ENCODE measurements around the gene BDP1.
"Not testable (repeated sequence)": the region's sequence is repeated elsewhere in the genome, so short reads cannot be mapped to it uniquely, and the experiment has no call there.

The BDP1 gene

GRCh38 chr5:71503536-71503935 lies 48.1 kb downstream of the BDP1 start:
- Histone ChIP-seq H3K27me3 (ENCODE audit: insufficient read depth, low read depth) (no peaks in the 10 kb centered on the region), H3K27ac (no peak overlapping the region), H3K4me2 (no peak overlapping the region), H3K79me2 (ENCODE audit: insufficient read depth, low read depth) (no peaks in the 10 kb centered on the region), H3K4me3 (IDR thresholded peaks at IDR 0.05; ENCODE audit: insufficient read depth, low read depth, low read length) (no peak overlapping the region), H3K4me1 (ENCODE audit: low read depth, poor library complexity, severe bottlenecking) (no peaks in the 10 kb centered on the region), H3K36me3 (ENCODE audit: insufficient read depth) (peaks cover 20% of the 10 kb centered on the region; the same call in 1 of the 2 replicates), H2AFZ (ENCODE audit: low read depth) (no peak overlapping the region), H4K20me1 (ENCODE audit: insufficient read depth) (no peaks in the 10 kb centered on the region), H3K9ac (no peak overlapping the region)
- TF ChIP-seq, protein P1, sequence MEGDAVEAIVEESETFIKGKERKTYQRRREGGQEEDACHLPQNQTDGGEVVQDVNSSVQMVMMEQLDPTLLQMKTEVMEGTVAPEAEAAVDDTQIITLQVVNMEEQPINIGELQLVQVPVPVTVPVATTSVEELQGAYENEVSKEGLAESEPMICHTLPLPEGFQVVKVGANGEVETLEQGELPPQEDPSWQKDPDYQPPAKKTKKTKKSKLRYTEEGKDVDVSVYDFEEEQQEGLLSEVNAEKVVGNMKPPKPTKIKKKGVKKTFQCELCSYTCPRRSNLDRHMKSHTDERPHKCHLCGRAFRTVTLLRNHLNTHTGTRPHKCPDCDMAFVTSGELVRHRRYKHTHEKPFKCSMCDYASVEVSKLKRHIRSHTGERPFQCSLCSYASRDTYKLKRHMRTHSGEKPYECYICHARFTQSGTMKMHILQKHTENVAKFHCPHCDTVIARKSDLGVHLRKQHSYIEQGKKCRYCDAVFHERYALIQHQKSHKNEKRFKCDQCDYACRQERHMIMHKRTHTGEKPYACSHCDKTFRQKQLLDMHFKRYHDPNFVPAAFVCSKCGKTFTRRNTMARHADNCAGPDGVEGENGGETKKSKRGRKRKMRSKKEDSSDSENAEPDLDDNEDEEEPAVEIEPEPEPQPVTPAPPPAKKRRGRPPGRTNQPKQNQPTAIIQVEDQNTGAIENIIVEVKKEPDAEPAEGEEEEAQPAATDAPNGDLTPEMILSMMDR (conservative IDR thresholded peaks at IDR 0.05; ENCODE audit: low read depth, low read length), result no peak

- no peaks in the 10 kb centered on the region for H4K20me1 ChIP-seq (ENCODE audit: insufficient read depth)
- no peak overlapping the region for H3K9ac ChIP-seq
- no peak overlapping the region for H3K4me3 ChIP-seq (IDR thresholded peaks at IDR 0.05; ENCODE audit: insufficient read depth, low read depth, low read length)
- H3K79me2 ChIP-seq (ENCODE audit: insufficient read depth, low read depth), result no peaks in the 10 kb centered on the region
- no peaks in the 10 kb centered on the region for H3K27me3 ChIP-seq (ENCODE audit: insufficient read depth, low read depth)
- H3K4me1 ChIP-seq (ENCODE audit: low read depth, poor library complexity, severe bottlenecking), result no peaks in the 10 kb centered on the region
- TF ChIP-seq, protein P1 (conservative IDR thresholded peaks at IDR 0.05; ENCODE audit: low read depth, low read length), result no peak
- no peak overlapping the region for H3K4me2 ChIP-seq
- no peak overlapping the region for H3K27ac ChIP-seq
- H2AFZ ChIP-seq (ENCODE audit: low read depth), result no peak overlapping the region
- peaks cover 7% of the 10 kb centered on the region; the same call in 1 of the 2 replicates for H3K36me3 ChIP-seq (ENCODE audit: insufficient read depth)
Measured at GRCh38 chr5:71522151-71522550, 66.7 kb downstream of the BDP1 start.

DNA sequence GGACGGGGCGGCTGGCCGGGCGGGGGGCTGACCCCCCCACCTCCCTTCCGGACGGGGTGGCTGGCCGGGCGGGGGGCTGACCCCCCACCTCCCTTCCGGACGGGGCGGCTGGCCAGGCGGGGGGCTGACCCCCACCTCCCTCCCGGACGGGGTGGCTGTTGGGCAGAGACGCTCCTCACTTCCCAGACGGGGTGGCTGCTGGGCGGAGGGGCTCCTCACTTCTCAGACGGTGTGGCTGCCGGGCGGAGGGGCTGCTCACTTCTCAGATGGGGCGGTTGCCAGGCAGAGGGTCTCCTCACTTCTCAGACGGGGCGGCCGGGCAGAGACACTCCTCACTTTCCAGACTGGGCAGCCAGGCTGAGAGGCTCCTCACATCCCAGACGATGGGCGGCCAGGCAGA lies 70.2 kb downstream of the BDP1 start:
- not testable (repeated sequence) for H2AFZ ChIP-seq (ENCODE audit: low read depth); H4K20me1 ChIP-seq (ENCODE audit: insufficient read depth); H3K27ac ChIP-seq; H3K27me3 ChIP-seq (ENCODE audit: insufficient read depth, low read depth); H3K36me3 ChIP-seq (ENCODE audit: insufficient read depth); H3K4me3 ChIP-seq (IDR thresholded peaks at IDR 0.05; ENCODE audit: insufficient read depth, low read depth, low read length); H3K4me2 ChIP-seq; H3K9ac ChIP-seq; H3K79me2 ChIP-seq (ENCODE audit: insufficient read depth, low read depth); H3K4me1 ChIP-seq (ENCODE audit: low read depth, poor library complexity, severe bottlenecking)

DNA sequence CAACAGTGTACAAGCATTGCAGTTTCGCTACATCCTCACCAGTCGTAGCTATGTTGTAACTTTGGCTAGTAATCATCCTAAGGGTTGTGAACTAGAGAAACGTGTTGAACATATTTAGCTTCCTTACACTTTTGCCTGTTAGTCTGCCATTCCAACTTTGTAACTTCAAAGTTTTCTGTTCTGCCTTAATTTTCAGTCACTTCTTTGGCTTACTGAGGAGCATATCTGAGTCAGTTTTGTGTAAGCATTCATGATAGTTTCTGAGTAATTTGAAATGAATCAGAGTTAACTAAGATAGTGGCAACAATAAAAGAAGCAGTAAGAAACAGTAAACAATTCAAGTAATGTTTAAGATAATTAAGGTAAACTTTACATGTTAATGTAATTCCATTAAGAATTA lies 72.8 kb downstream of the BDP1 start:
- Histone ChIP-seq H3K4me1 (ENCODE audit: low read depth, poor library complexity, severe bottlenecking) (peaks cover 6% of the 10 kb centered on the region), H3K27me3 (ENCODE audit: insufficient read depth, low read depth) (no peaks in the 10 kb centered on the region), H4K20me1 (ENCODE audit: insufficient read depth) (no peaks in the 10 kb centered on the region), H3K36me3 (ENCODE audit: insufficient read depth) (no peaks in the 10 kb centered on the region), H3K4me3 (IDR thresholded peaks at IDR 0.05; ENCODE audit: insufficient read depth, low read depth, low read length) (no peak overlapping the region), H3K27ac (no peak overlapping the region), H3K79me2 (ENCODE audit: insufficient read depth, low read depth) (no peaks in the 10 kb centered on the region), H3K9ac (no peak overlapping the region), H3K4me2 (no peak overlapping the region), H2AFZ (ENCODE audit: low read depth) (no peak overlapping the region)
- TF ChIP-seq, protein P1 (conservative IDR thresholded peaks at IDR 0.05; ENCODE audit: low read depth, low read length), result no peak

- H4K20me1 ChIP-seq (ENCODE audit: insufficient read depth), result no peaks in the 10 kb centered on the region
- TF ChIP-seq, protein P1 (conservative IDR thresholded peaks at IDR 0.05; ENCODE audit: low read depth, low read length), result no peak
- H3K36me3 ChIP-seq (ENCODE audit: insufficient read depth), result no peaks in the 10 kb centered on the region
- H3K27me3 ChIP-seq (ENCODE audit: insufficient read depth, low read depth), result no peaks in the 10 kb centered on the region
- no peaks in the 10 kb centered on the region for H3K79me2 ChIP-seq (ENCODE audit: insufficient read depth, low read depth)
- H3K4me3 ChIP-seq (IDR thresholded peaks at IDR 0.05; ENCODE audit: insufficient read depth, low read depth, low read length), result no peak overlapping the region
- H3K27ac ChIP-seq, result no peak overlapping the region
- no peak overlapping the region for H3K4me2 ChIP-seq
- H3K9ac ChIP-seq, result no peak overlapping the region
- H2AFZ ChIP-seq (ENCODE audit: low read depth), result no peak overlapping the region
- H3K4me1 ChIP-seq (ENCODE audit: low read depth, poor library complexity, severe bottlenecking), result peaks cover 9% of the 10 kb centered on the region
Measured at GRCh38 chr5:71529682-71530081, 74.2 kb downstream of the BDP1 start.

All from KMS-11 (cell line).